HG03060 (cell line): ENCODE results near the gene LRCH2.
"Not testable (repeated sequence)": the region's sequence is repeated elsewhere in the genome, so short reads cannot be mapped to it uniquely, and the experiment has no call there.

Experiments
- ATAC-seq: cut with Tn5 transposase; IDR thresholded peaks from one replicate; pipeline ENCODE4 v1.9.1; 2021; ENCODE audit warnings: low read depth, moderate number of reproducible peaks; ENCODE audit not compliant: unreplicated experiment

LRCH2 gene

DNA sequence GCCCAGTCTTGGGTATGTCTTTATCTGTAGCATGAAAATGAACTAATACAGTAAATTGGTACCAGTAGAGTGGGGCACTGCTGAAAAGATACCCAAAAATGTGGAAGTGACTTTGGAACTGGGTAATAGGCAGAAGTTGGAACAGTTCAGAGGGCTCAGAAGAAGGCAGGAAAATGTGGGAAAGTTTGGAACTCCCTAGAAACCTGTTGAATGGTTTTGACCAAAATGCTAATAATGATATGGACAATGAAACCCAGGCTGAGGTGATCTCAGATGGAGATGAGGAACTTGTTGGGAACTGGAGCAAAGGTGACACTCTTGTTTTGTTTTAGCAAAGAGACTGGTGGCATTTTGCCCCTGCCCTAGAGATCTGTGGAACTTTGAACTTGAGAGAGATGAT, 24.3 kb downstream of the LRCH2 start:
- not testable (repeated sequence) for ATAC-seq

DNA sequence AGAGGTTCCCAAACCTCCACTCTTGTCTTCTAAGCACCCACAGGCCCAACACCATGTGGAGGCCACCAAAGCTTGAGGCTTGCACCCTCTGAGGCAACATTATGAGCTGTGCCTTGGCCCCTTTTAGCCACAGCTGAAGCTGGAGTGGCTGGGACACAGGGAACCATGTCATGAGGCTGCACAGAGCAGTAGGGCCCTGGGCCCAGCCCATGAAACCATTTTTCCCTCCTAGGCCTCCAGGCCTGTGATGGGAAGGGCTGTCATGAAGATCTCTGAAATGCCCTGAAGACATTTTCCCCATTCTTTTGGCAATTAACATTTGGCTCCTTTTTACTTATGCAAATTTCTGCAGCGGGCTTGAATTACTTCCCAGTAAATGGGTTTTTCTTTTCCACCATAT, 29.9 kb downstream of the LRCH2 start:
- ATAC-seq, result no peak

DNA sequence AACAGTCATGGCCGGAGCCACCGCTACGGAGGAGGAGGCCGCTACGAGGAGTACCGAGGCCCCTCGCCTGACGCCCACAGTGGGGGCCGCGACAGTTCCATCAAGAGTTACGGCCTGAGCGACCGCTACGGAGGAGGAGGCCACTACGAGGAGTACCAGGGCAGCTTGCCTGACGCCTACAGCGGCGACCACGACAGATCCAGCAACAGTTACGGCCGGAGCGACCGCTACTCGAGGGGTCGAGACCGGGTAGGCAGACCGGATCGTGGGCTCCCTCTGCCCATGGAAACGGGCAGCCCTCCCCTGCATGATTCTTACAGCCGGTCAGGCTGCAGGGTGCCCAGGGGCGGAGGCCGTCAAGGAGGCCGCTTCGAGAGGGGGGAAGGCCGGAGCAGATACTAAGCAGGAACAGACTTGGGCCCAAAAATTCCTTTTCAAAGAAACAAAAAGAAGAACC, 41.6 kb downstream of the LRCH2 start:
- ATAC-seq, result no peak

DNA sequence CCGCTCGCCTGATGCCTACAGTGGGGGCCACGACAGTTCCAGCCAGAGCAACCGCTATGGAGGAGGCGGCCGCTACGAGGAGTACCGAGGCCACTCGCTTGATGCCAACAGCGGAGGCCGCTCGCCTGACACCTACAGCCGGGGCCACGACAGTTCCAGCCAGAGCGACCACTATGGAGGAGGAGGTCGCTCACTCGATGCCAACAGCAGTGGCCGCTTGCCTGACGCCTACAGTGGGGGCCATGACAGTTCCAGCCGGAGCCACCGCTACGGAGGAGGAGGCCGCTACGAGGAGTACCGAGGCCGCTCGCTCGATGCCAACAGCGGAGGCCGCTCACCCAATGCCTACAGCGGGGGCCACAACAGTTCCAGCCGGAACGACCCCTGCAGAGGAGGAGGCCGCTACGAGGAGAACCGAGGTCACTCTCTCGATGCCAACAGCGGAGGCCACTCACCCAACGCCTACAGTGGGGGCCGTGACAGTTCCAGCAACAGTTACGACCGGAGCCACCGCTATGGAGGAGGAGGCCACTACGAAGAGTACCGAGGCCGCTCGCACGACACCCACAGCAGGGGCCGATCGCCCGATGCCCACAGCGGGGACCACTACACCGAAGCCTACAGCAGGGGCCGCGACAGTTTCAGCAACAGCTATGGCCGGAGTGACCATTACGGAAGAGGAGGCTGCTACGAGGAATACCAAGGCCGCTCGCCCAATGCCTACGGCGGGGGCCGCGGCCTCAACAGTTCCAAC, 42.2 kb downstream of the LRCH2 start:
- no peak for ATAC-seq

DNA sequence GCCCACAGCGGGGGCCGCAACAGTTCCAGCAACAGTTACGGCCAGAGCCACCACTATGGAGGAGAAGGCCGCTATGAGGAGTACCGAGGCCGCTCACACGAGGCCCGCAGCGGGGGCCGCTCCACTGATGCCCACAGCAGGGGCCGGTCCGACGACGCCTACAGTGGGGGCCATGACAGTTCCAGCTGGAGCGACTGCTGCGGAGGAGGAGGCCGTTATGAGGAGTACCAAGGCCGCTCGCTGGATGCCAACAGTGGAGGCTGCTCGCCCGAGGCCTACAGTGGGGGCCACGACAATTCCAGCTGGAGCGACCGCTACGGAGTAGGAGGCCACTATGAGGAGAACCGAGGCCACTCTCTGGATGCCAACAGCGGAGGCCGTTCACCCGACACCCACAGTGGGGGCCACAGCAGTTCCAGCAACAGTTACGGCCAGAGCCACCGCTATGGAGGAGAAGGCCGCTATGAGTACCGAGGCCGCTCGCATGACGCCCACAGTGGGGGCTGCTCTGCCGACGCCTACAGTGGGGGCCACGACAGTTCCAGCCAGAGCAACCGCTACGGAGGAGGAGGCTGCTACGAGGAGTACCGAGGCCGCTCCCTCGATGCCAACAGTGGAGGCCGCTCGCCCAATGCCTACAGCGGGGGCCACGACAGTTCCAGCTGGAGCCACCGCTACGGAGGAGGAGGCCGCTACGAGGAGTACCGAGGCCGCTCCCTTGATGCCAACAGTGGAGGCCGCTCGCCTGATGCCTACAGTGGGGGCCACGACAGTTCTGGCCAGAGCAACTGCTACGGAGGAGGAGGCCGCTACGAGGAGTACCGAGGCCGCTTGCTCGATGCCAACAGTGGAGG, 43.0 kb downstream of the LRCH2 start:
- no peak for ATAC-seq

DNA sequence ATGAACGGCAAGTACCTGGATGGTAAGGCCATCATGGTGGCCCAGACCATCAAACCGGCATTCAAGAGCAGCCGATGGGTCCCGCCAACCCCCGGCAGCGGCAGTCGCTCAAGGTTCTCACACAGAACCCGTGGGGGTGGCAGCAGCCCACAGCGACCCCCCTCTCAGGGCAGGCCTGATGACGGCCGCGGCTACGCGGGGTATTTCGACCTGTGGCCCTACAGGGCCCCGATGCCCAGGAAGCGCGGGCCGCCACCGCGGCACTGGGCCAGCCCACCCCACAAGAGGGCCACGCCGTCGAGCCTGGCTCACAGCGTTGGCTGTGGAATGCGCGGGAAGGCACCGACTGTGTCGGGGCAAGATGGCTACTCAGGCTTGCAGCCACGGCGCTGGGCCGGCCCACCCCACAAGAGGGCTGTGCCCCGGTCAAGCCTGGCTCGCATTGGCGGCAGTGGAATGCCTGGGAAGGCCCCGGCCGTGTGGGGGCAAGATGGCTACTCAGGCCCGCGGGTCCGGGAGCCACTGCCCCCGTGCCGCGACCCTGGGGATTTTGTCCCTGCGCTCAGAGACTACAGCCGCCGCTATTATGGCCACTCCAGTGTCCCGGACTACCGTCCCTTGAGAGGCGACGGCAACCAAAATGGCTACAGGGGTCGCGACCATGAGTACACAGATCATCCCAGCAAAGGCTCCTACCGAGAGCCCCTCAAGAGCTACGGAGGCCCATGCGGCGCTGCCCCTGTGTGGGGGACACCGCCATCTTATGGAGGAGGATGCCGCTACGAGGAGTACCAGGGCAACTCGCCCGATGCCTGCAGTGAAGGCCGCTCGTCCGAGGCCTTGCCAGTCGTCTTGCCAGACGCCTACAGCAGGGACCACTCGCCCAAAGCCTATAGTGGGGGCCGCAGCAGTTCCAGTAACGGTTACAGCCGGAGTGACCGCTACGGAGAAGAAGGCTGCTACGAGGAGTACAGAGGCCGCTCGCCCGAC, 44.0 kb downstream of the LRCH2 start:
- no peak for ATAC-seq

DNA sequence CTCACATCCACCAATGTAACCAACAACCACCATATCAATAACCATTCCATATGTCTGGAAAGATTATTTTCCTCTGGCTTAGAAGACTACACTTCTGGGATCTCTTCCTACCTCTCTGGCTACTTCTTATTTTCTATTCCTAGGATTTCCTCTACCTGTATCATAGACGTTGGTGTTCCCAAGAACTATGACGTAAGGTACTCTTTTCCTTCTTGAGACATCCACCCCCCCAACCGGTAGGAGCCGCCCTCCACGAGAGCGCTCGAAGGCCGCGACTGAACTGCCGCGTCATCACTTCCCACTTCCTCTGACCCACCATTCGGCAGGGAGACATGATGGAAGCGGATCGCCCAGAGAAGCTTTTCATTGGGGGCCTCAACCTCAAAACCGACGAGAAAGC, 44.8 kb downstream of the LRCH2 start, which contains the start of gene RBMXL3:
Gene RBMXL3, plus strand, starts transcription at position 301 of the 400 bp plus-strand sequence. Its CDS starts 32 bp downstream, at position 333.
- no peak for ATAC-seq

DNA sequence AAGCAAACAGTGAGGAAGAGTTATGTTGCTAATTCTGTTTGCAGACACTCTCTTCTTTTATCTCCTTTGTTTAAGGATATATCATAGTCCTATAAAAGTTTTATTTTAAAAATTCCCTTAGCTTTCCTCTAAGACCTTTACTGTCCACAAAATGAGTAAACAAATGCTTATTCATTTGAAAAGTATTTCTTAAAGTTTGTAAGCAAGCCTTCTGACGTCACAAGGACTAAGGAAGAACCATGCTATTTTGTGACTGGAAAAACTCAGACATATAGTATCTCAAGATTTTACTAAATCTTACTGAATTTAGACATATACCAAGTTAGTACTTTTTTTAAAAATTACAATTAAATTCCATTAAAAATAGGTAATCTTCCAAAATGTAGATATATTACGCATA, 49.9 kb downstream of the LRCH2 start:
- no peak for ATAC-seq

DNA sequence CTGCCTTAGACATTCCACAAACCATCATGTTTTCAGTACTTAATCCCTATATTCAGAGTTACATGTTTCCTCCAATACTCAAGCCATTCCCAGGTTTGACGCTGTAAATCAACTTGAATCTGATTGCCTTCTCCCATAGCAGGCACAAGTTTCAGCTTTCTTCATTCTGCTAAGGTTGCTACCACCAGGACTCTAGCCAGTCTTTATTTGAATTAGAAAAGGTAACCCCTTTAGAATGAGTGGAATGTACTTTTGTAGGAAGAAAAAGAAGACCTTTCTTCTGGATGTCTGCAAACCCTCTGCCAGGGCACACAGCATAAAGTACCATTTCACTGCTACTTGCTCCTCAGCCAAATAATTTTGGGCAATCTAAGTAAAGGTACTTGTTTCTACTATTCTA, 55.4 kb downstream of the LRCH2 start:
- no peak for ATAC-seq

DNA sequence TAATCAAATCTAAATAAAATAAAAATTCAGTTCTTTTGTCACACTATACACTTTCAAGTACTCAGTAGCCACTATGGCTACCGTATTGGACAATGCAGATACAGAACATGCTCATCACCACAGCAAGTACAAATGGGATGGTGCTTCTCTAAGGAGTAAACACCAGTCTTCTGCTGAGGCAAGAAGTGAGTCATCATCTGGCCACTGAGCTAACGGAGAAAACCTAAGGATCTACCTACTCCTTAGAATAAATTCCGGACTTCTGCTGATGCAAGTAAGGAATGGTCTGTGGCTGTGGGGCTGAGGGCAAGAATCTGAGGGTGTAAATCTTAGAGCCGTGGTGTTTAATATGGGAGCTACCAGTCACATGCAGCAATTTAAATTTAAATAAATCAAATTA, 56.0 kb downstream of the LRCH2 start:
- ATAC-seq, result no peak

DNA sequence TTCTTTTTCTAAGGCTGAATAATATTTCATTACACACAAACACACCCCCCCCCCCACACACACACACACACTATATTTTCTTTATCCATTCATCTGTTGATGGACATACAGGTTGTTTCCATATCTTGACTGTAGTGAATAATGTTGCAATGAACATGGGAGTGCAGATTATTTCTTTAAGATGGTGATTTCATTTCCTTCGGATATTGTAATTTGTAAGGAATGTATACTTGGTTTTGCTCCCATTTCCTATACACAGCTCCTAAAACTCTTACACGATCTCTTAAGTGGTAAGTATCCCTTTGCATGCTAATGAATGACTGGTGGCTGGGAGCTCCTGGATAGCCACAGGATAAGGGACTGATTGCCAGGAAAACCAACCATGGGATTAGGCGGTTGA, 59.3 kb downstream of the LRCH2 start:
- no peak for ATAC-seq

DNA sequence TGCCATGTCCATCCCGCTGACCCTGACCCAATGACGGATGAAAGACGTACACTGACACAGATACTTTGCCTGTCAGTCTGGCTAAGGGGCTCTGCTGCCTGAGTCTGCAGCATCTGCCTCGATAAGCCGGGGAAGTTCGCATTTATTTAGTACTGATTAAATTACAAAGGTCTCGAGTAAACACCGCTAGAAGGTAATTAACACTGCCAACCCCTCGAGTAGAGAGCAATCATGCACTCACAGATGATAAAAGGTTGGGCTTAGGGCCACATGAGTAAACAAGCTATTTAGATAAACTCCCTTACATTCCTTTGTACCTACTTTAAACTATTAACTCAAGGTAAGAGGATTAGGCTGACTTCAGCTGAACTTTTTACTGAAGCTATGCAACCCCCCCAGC, 60.7 kb downstream of the LRCH2 start:
- no peak for ATAC-seq

DNA sequence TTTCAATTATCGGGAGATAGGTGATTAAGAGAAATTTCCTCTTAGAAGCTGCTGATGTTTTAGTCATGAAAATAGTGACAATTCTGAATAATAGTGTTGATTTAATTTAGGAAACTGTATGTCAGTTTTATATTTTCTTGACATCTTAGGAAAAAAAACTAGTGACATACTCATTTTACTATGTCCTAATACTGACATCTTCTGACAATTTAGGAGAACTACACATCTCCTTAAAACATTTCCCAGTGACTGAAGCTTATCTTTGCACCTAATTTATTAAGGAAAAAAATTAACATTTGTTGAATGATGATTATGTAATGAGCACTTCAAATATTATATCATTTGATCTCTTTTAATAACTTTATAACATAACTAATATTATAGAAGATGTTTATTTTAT, 86.7 kb downstream of the LRCH2 start:
- no peak for ATAC-seq

DNA sequence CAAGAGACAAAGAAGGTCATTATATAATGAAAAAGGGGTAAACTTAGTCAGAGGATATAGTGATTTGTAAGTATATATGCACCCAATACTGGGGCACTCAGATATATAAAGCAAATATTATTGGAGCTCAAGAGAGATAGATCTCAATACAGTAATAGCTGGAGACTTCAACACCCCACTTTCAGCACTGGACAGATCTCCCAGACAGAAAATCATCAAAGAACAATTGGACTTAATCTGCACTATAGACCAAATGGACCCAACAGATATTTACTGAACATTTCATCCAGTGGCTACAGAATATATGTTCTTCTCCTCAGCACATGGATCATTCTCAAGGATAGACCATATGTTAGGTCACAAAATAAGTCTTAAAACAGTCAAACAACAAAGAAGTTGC, 91.8 kb downstream of the LRCH2 start:
- ATAC-seq, result no peak

DNA sequence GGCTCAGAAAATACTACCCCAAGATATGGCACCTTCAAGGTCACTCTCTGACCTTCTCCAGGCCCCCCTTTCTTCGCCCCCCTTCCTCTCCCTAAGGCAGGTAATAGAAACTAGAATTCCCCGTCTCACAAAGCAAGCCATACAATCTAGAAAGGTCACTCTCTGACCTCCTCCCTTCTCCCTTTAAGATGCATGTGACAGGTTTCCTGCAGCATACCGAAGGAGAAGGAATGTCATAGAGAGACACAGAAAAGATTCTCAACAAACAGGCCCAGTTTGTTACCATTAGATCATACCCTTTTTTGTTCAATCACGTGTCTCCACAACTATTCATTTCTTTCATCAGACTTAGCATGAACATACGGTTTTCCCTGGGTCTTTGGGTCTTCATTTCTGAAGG, 95.9 kb downstream of the LRCH2 start:
- ATAC-seq, result no peak

DNA sequence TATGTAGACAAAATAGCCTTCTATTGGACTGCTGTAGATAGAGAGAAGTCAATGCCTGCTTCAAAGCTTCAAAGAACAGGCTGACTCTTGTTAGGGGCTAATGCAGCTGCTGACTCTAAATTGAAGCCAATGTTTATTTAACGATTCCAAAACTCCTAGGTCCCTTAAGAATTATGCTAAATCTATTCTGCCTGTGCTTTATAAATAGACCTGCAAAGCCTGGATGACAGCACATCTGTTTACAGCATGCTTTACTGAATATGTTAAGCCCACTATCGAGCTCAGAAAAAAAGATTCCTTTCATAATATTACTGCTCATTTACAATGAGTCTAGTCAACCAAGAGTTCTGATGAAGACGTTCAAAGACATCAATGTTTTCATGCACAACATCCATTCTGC, 99.5 kb downstream of the LRCH2 start:
- ATAC-seq, result no peak

DNA sequence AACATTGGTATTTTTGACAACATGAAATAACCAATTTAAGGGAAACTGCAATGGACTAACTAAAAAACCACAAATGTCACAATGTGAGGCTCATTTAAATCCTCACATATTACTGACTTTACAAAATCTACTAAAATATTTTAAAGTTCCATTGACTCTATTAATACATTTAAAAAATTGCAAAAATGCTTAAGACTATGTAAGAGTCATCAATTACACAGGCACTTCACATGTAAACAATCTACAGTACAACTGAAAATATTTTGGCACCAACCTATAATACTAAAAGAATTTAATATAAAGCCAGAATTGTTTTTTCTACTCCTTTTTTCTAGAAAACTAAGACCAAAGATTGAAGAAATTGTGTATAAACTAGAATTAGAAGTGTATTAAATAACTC, 121.5 kb downstream of the LRCH2 start:
- no peak for ATAC-seq

DNA sequence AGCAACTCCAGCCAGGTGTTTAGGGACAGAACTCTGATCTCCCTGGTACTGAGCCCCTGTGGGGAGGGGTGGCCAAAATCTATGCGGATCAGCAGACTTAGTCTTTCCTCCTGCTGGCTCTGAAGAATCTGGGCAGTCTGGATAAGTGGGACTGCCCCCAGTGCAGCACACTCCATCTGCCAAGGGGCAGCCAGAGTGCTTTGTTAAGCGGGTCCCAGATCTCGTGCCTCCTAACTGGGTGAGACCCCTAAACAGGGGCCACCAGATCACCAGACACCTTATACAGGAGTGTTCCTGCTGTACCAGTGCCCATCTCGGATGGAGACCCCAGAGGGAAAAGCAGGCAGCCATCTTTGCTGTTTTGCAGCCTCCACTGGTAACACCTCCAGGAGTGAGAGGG, 135.0 kb downstream of the LRCH2 start:
- no peak for ATAC-seq

DNA sequence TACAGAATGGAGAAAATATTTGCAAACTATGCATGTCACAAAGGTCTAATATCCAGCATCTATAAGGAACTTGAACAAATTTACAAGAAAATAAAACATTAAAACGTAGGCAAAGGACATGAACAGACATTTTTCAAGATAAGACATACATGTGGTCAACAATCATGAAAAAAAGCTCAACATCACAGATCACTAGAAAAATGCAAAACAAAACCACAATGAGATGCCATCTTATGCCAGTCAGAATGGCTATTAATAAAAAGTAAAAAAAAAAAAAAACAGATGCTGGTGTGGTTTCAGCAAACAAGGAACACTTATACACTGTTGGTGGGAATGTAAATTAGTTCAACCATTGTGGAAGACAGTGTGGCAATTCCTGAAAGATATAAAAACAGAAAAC, 140.7 kb downstream of the LRCH2 start:
- no peak for ATAC-seq

DNA sequence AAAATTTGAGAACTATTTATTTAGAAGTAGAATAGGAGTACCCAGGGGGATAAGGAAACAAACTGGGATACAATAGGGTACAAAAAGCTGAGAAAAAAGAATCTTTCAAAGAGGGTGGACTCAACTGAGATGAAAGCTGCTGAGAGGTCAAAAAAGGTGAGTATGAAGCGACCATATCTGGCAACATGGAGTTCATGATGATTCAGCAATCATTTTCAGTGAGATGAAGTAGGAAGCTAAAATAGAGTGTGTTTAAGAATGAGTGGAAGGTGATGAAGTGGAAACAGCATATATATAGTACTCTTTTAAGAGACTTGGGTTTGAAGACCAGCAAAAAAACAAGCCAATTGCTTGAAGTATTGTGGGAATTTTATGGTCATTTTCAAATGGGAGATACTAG, 144.5 kb downstream of the LRCH2 start:
- no peak for ATAC-seq

DNA sequence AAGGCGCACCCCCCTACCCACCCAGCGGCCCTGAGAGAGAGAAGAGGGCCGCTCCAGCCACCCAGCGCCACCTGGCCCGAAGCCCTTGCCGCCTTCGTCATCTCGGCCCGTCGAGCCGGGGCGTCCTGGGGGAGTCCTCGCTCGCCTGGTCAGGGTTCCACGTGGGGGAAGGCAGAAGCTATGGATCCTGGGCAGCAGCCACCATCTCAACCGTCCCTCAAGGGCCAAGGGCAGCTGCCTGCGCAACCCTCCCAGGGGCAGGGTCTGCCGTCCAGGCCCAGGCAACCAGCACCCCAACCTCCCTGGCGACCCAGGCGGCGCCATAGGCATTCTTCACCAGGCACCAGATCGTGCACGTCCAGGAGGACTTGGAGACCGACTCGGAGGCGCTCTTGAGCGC, 165.0 kb downstream of the LRCH2 start:
- no peak for ATAC-seq
